AG09309 (cell line): ENCODE results near the gene CD7.

Source experiments
- DNase-seq: peaks from one replicate; pipeline ENCODE4 v3.0.0-alpha.2; 2010; ENCODE audit warnings: low read depth
- H3K4me3 ChIP-seq: 2 replicates; pipeline ENCODE4 v1.5.1; 2011; ENCODE audit warnings: mild to moderate bottlenecking, low read depth, low read length, moderate library complexity; ENCODE audit not compliant: control insufficient read depth
- TF ChIP-seq, protein P1 (sequence below): IDR thresholded peaks from 2 replicates; pipeline ENCODE4 v1.5.1; 2011; ENCODE audit warnings: mild to moderate bottlenecking, low read depth, low read length, inconsistent platforms; ENCODE audit not compliant: insufficient read depth, control insufficient read depth; ENCODE audit errors: missing control alignments

The CD7 gene

DNA sequence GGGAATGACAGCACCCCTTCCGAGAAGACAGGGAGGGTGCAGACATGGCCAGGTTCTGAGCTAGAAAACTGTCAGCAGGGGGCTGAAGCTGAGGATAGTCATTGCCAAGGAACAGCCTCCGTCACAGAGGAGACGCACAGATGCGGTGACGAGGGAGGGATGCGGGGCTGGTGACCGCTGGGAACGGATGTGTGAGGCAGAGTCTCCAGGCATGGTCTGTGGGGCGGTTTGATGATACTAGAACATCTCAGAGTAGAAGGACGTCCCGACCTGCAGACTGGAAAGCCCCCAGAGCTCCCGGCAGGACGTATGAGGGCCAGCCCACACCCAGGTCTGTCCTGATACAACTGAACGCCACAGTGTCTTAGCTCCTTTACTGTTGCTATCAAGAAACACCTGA, 42.1 kb downstream of the CD7 start:
- TF ChIP-seq, protein P1, sequence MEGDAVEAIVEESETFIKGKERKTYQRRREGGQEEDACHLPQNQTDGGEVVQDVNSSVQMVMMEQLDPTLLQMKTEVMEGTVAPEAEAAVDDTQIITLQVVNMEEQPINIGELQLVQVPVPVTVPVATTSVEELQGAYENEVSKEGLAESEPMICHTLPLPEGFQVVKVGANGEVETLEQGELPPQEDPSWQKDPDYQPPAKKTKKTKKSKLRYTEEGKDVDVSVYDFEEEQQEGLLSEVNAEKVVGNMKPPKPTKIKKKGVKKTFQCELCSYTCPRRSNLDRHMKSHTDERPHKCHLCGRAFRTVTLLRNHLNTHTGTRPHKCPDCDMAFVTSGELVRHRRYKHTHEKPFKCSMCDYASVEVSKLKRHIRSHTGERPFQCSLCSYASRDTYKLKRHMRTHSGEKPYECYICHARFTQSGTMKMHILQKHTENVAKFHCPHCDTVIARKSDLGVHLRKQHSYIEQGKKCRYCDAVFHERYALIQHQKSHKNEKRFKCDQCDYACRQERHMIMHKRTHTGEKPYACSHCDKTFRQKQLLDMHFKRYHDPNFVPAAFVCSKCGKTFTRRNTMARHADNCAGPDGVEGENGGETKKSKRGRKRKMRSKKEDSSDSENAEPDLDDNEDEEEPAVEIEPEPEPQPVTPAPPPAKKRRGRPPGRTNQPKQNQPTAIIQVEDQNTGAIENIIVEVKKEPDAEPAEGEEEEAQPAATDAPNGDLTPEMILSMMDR: no peak
- no peak overlapping the region for H3K4me3 ChIP-seq
- DNase-seq: no peak

DNA sequence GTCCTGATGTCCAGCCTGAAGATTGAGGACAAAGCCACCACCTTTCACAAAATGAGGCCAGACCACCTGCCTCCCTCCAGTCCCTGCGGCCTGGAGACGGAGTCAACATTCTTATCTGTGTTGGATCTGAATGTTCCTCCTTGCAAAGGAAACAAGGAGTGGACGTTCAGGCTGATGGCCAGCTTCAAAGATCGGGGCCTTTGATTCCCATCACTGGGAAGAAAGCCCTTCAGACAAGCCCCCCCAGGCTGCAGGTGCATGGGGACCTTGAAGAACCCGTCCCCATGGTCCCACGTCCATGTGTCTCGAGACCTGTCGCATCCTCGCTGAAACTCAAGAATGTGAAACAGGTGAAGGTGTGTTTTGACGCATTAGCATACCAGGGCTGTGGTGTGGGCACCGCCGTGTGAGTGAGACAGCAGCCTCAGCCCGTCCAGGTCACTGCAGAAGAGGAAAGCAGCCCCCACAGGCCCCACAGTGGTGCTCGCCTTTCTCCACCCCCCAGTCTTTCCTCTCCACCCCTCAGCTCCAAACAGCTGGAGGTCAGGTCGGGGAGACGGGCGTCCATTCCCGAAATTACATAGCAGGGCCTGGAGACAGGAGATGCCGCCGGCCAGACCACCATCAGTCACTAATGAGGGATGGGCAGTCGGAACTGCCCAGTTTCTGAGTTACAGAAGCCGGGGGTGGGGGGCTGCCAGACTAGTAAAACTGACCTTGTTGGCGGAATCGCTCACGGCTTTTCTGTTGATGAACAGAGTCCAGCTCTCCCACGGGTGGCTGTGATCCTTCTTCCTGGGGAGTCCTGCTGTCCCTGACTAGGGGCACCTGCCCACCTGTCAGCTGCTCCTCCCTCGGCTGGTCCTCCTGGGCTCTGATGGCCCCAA, 43.0 kb downstream of the CD7 start:
- peak overlapping the region; percentile 77 for H3K4me3 ChIP-seq
- TF ChIP-seq, protein P1: no peak
- no peak for DNase-seq

DNA sequence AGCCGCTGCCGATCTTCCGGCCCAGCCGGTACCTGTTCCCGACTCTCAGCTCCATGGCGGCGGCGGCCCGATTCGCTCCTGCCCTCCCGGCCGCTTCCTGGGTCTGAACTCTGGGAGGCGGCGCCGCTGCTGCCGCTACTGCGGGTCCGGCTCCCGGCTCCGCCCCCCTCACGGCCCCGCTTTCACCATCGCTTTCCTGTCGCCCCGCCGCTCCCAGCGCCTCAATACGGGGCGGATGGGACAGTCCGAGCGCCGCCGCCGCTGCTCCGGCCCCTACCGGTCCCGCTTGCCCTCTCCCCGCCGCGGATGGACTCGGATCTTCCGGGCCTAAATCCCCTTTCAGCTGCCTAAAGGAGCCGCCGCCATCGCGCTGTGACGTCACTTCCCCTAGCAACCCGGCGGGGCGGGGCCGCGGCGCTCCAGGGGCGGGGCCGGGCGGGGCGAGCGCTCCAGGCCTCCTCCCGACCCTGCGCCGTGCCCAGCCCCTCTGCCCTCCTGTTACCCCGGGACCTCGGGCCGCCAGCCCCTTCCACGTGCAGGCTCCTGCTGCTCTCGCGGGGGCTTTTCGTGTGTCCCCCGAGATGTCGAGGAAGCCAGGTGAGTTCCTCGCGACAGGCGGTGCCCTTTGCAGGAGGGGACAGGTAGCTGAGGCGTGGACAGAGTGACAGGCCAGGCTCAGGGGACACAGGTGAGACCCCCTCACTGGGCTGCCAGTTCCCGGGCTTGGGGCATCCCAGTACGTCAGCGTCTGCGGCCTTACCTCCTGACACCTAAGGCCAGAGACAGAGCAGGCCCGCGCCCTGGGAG, 43.9 kb downstream of the CD7 start, which contains the start of gene CSNK1D:
Gene CSNK1D (minus strand): TSS at position 374 of the 807 bp plus-strand sequence. CDS start 319 bp downstream, at position 55.
- no peak for DNase-seq
- H3K4me3 ChIP-seq: peak within 1 kb of the TSS; percentile 77
- TF ChIP-seq, protein P1: no peak

DNA sequence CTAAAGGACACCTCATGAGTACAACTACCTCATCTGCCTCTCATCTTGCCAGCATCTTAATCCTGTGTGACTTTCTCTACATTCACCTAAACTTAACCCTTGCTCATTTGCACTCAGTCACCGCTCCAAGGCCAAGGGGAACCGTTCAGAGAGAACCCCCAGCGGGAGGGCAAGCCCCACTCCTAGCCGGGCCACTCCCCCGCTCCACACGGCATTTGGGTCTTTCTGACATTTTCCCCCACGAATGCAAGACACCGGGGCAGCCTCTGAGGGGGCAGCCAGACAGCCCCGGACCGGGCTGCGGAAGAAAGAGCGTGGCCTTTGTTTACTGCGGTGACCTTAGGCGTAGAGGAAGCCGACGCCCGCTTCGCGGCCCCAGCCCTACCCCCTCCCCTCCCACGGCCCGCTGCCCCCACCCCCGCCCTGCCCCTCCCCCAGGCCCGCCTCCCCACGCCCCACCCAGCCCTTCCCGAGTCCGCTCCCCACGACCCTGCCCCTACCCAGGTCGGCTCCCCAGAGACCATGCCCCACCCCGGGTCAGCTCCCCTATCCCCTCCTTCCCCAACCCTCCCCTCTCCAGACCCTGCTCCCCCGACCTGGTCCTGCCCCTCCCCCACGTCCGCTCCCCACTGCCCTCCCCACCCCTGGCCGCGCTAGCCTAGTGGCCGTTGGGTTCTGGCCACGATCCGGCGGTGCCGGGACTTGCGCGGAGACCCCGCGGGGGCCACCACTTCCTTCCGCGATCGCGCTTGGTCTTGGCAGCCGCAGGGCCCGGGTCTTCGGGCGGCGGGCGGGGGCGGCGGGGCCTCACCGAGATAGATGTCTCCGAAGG, 44.7 kb downstream of the CD7 start:
- DNase-seq: no peak
- TF ChIP-seq, protein P1: no peak
- peak overlapping the region; percentile 77 for H3K4me3 ChIP-seq

DNA sequence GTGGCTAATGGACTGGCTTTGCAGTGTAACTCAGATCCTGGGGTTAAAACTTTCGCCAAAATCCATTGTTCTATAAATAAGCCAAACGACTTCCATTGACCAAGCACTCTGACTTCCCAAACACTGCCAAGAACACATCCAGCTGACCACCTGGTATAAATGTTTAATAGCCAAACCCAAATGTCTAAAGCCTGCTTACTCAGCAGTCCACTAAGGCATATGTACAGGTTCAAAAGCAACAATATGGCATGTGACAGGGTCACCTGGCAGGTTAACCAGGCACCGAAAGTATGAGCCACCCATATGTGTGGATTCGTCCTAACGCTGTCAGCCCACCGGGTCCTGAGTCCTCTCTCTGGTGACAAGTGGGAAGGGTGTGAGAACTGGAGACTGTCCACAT, 46.0 kb downstream of the CD7 start:
- no peak for DNase-seq
- no peak overlapping the region for H3K4me3 ChIP-seq
- TF ChIP-seq, protein P1: no peak

DNA sequence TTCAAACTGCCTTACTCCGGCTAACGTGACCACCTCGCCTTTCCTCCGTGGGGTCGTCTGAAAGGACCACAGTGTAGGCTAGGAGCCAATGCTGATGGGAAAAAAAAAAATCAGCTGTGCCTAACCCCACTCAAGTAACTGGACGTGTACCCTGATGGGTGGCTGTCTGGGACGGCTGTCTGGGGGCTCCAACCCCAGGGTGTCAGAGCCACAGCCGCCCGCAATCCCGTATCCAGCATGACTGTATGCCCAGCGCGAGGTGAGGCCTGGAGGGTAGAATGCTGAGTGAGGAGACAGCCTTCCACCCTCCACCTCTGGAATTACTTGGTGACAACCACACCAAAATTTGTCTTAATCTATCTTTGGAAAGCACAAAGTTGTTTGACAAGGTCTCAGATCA, 46.8 kb downstream of the CD7 start:
- TF ChIP-seq, protein P1: no peak
- no peak for DNase-seq
- H3K4me3 ChIP-seq: no peak overlapping the region
